H7 (cell line): ENCODE measurements around the gene KIRREL2. TPM values are rescaled to one million over a fixed set of nuclear protein-coding genes. Genes with fewer than 3 reads are reported as not detected.
A peak's percentile ranks its signal among the peaks of the same experiment; 100 is the strongest.
"Not testable (repeated sequence)": the region's sequence is repeated elsewhere in the genome, so short reads cannot be mapped to it uniquely, and the experiment has no call there.

Experiments
- DNase-seq: peaks from one replicate; pipeline ENCODE4 v3.0.0; 2012
- H3K27me3 ChIP-seq: 2 replicates; pipeline ENCODE4 v1.6.0; 2011; ENCODE audit warnings: mild to moderate bottlenecking, low read length; ENCODE audit not compliant: control insufficient read depth, insufficient read depth
- H3K36me3 ChIP-seq: replicated peaks from 2 replicates; pipeline ENCODE4 v1.5.1; 2011; ENCODE audit warnings: low read length; ENCODE audit not compliant: control insufficient read depth, insufficient read depth
- H3K4me3 ChIP-seq: 2 replicates; pipeline ENCODE4 v1.5.1; 2011; ENCODE audit warnings: low read depth, mild to moderate bottlenecking, control low read depth, low read length, moderate library complexity; ENCODE audit not compliant: insufficient read depth
- total RNA-seq: library from RNA; depleted of rRNA; stranded (reverse); fragments of >200 nt; shearing (Covaris generic); gene quantifications from 2 replicates; pipeline ENCODE4 v1.2.3, GENCODE V29; 2014

The KIRREL2 gene
- total RNA-seq, 1 experiment from 2014 or later, result 0.55 TPM

DNA sequence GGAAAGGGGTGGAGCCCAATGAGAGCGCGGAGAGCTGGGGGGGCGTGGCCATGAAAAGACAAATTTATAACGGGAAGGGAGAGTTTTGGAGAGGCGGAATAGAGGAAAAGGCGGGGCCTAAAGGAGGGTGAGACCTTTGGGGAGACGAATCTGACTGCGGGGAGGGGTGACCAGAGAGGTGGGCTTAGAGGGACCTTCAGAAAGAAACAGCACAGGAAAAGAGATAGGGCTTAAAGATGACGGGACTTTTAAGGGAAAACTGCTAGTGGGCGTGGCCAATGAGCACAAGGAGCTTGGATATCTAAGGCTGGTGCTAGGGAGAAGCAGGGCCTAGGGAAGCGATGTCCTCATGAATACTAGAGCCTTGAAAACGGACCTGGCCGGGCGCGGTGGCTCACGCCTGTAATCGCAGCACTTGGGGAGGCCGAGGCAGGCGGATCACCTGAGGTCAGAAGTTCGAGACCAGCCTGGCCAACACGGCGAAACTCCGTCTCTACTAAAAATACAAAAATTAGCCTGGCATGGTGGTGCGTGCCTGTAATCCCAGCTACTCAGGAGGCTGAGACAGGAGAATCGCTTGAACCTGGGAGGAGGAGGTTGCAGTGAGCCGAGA is 13.5 kb downstream of the KIRREL2 start:
- H3K36me3 ChIP-seq, result not testable (repeated sequence)
- Histone ChIP-seq H3K27me3 (peaks cover 33% of the 10 kb centered on the region), H3K4me3 (peak overlapping the region; percentile 47)
- DNase-seq, result peak; percentile 91

DNA sequence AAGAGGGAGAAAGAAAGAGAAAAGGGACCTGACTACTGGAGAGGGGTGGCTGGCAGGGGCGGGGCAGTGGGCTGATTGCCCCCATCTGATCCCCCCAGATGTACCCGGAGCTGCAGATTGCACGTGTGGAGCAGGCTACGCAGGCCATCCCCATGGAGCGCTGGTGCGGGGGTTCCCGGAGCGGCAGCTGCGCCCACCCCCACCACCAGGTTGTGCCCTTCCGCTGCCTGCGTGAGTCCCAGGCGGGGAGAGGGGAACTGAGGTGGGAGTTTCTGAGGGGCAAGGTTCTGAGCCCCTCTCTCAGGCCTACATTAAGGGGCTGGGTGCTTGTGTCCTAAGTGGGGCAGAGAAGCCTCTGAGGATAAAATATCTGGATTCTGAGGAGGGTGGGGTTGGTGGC is 14.1 kb downstream of the KIRREL2 start:
- no peaks in the 10 kb centered on the region for H3K36me3 ChIP-seq
- peak overlapping the region; percentile 10; the same call in 1 of the 2 replicates for H3K4me3 ChIP-seq
- H3K27me3 ChIP-seq, result peaks cover 27% of the 10 kb centered on the region
- DNase-seq, result peak; percentile 83

DNA sequence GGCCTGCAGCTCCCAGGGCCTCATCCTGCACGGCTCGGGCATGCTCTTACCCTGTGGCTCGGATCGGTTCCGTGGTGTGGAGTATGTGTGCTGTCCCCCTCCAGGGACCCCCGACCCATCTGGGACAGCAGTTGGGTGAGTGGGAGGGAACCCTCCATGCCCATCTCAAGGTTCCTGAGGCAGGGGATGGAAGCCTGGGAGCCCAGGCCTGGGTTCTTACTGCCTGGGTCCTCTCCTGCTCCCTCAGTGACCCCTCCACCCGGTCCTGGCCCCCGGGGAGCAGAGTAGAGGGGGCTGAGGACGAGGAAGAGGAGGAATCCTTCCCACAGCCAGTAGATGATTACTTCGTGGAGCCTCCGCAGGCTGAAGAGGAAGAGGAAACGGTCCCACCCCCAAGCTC is 14.9 kb downstream of the KIRREL2 start:
- no peak overlapping the region for H3K4me3 ChIP-seq
- no peaks in the 10 kb centered on the region; the same call in 1 of the 2 replicates for H3K36me3 ChIP-seq
- DNase-seq, result no peak
- peaks cover 21% of the 10 kb centered on the region for H3K27me3 ChIP-seq

DNA sequence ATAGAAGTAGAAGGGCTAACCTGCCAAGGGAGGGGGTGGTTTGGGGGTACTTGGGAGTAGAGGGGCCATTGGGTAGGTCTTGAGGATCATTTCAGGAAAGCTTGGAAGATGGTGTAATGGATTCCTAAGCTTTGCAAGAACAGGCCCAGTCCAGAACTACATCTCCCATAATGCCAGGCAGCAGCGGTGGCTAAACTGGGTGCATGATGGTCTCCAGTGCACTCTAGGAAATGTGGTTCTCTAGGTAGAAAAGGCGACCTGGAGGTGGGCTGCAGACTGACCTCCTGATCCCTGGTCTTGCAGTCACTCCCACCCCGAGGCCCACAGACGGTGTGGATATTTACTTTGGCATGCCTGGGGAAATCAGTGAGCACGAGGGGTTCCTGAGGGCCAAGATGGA is 15.5 kb downstream of the KIRREL2 start:
- Histone ChIP-seq H3K4me3 (no peak overlapping the region), H3K36me3 (no peaks in the 10 kb centered on the region; the same call in 1 of the 2 replicates), H3K27me3 (peaks cover 21% of the 10 kb centered on the region)
- DNase-seq, result peak; percentile 58

DNA sequence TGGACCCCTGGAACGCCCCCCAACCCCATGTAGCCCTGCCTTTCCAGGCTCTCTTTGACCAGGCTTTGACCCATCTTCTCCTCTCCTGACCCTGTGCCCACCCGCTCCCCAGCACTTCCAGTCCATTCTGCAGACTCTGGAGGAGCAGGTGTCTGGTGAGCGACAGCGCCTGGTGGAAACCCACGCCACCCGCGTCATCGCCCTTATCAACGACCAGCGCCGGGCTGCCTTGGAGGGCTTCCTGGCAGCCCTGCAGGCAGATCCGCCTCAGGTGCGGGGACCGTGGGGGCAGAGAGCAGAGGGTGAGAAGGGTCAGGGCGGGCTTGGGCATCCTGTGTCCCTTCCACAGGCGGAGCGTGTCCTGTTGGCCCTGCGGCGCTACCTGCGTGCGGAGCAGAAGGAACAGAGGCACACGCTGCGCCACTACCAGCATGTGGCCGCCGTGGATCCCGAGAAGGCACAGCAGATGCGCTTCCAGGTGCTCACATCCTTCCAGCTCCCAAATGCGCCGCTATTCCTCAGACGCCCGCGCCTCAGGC is 17.8 kb downstream of the KIRREL2 start:
- Histone ChIP-seq H3K36me3 (no peaks in the 10 kb centered on the region; the same call in 1 of the 2 replicates), H3K4me3 (no peak overlapping the region), H3K27me3 (peaks cover 13% of the 10 kb centered on the region; the same call in 1 of the 2 replicates)
- no peak for DNase-seq

DNA sequence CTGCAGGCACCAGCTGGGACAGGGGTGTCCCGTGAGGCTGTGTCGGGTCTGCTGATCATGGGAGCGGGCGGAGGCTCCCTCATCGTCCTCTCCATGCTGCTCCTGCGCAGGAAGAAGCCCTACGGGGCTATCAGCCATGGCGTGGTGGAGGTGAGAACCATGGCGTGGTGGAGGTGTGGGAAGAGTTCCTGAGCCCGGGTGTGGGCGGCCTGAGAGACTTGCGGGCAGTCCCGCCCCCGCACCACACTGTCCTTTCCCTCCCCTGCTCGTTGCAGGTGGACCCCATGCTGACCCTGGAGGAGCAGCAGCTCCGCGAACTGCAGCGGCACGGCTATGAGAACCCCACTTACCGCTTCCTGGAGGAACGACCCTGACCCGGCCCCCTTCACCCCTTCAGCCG is 22.4 kb downstream of the KIRREL2 start:
- DNase-seq, result peak; percentile 69
- H3K4me3 ChIP-seq, result no peak overlapping the region
- no peaks in the 10 kb centered on the region; the same call in 1 of the 2 replicates for H3K36me3 ChIP-seq
- H3K27me3 ChIP-seq, result peaks cover 13% of the 10 kb centered on the region; the same call in 1 of the 2 replicates

DNA sequence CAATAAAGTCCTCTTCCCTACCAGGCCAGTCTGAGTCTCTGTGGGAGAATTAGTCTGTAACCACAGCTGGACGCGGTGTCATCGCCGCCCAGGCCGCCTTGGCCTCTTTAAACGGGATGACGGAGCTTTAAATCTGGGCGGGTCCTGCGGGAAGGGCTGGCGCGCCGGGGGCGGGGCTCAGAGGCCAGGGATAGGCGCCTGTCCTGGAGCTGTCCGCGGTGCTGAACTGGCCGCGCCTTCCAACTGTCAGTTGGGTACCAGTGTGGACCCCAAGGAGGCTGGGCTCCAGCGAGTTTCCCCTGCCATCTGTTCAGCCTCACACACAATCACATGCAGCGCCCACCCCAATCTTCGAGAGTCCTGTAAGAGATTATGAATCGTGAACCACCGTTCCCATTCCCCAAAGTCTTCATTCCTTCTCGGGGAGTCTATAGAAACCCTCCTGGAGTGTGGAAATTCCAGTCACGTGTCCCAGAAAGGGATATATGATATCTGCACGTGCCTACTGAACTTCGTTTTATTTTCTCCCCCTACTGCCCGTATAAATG is 23.1 kb downstream of the KIRREL2 start:
- H3K36me3 ChIP-seq, result no peaks in the 10 kb centered on the region; the same call in 1 of the 2 replicates
- peak; percentile 96 for DNase-seq
- H3K4me3 ChIP-seq, result no peak overlapping the region
- H3K27me3 ChIP-seq, result peaks cover 13% of the 10 kb centered on the region; the same call in 1 of the 2 replicates

DNA sequence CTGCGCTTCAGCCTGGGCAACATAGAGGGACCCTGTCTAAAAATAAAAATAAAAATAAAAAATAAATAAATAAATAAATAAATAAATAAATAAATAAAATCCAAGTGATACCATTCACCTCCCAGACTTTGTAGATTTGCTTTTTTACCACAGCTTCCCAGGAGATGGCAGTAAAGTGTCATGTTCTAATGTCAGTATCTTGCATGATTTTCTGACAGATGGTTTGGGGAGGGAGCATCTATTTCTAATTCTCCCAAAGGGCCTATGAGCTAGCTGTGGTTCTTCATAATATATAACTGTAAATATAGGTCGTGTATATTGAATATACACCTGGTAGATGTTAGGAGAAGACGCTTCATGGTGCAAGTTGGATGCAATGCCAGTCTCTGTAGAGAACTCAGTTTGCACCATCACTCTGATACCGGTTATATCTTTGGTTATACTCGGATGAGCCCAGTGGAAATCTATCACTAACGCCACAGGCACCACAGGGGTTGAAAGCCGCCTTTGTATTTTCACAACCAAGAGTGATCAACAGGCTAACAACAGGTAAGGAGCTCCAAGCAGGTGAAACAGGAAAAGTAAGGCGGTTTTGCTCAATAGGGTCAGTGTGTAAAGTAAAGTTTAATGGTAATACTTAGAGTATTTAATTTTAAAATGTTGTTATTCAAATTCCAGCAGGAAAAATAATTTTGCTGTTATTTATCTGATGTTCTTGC is 25.6 kb downstream of the KIRREL2 start:
- Histone ChIP-seq H3K4me3 (no peak overlapping the region), H3K36me3 (no peaks in the 10 kb centered on the region), H3K27me3 (peaks cover 11% of the 10 kb centered on the region; the same call in 1 of the 2 replicates)
- DNase-seq, result peak; percentile 72

DNA sequence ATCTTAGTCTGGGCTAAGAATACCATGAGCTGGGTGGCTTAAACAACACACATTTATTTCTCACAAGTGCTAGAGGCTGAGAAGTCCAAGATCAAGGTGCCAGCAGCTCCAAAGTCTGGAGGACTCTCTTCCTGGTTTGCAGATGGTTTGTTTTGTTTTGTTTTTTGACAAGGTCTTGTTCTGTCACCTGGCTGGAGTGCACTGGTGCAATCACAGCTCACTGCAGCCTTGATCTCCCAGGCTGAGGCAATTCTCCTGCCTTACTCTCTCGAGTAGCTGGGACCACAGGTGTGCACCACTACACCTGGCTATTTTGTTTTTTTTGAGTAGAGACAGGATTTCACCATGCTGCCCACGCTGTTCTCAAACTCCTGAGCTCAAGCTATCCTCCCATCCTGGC is 27.2 kb downstream of the KIRREL2 start:
- H3K36me3 ChIP-seq, result peaks cover 6% of the 10 kb centered on the region
- no peak for DNase-seq
- H3K27me3 ChIP-seq, result peaks cover 5% of the 10 kb centered on the region; the same call in 1 of the 2 replicates
- H3K4me3 ChIP-seq, result no peak overlapping the region

DNA sequence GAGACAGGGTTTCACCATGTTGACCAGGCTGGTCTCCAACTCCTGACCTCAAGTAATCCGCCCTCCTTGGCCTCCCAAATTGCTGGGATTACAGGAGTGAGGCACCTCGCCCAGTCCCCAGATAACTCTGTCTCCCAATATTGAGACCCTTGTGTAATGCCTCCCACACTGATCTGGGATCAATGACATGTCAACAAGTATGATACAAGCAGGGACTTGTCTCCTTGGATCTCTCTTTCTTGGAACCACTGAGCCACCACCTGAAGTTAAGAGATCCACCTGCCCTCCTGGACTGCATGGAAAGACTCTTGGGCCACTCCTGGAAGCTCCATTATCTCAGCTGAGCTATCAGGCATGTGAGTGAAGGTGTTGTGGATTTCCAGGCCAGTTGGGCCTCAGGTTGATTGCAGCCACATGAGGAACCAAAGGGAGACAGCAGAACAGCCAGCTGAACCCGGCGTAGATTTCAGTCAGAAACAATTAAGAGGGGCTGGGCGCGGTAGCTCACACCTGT is 28.6 kb downstream of the KIRREL2 start:
- DNase-seq, result no peak
- Histone ChIP-seq H3K4me3 (no peak overlapping the region), H3K27me3 (no peaks in the 10 kb centered on the region; the same call in 1 of the 2 replicates)

DNA sequence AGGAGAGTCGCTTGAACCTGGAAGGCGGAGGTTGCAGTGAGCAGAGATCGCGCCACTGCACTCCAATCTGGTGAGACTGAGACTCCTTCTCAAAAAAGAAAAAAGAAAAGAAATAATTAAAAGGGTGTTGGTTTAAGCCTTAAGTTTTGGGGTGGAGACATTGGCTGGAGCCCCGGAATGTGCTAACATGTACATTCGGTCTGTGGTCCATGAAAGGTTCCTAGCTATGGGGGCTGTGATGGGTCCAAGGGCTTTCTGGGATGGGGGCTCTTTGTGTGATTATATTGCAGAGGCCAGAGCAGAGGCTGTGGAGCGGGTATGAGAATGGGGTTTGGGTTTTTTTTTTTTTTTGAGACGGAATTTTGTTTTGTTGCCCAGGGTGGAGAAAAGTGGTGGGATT is 29.2 kb downstream of the KIRREL2 start:
- DNase-seq, result no peak
- H3K4me3 ChIP-seq, result no peak overlapping the region
- H3K27me3 ChIP-seq, result no peaks in the 10 kb centered on the region; the same call in 1 of the 2 replicates

More for the DNA sequence above, 28.6 kb downstream of the KIRREL2 start:
- peaks cover 11% of the 10 kb centered on the region for H3K36me3 ChIP-seq

DNA sequence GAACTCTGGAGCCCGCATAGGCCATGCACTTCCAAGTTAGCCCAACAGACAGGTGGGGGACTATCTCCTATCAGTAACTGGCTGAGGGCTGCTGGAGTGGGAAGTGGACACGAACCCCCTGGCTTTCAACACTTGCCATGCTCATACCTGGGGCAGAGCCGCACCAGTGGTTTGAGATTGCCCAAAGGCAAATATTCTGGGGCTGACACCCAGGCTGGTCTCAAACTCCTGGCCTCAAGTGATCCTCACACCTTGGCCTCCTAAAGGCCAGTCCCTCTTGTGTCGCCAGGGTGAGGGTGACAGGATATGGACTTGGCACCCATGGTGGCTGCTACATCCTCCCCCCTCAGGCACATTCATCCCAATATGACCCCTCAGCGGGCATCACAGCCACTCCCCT is 30.5 kb downstream of the KIRREL2 start:
- Histone ChIP-seq H3K36me3 (peaks cover 12% of the 10 kb centered on the region), H3K4me3 (no peak overlapping the region), H3K27me3 (no peaks in the 10 kb centered on the region)
- DNase-seq, result no peak

More for the DNA sequence above, 29.2 kb downstream of the KIRREL2 start:
- H3K36me3 ChIP-seq, result peaks cover 11% of the 10 kb centered on the region

DNA sequence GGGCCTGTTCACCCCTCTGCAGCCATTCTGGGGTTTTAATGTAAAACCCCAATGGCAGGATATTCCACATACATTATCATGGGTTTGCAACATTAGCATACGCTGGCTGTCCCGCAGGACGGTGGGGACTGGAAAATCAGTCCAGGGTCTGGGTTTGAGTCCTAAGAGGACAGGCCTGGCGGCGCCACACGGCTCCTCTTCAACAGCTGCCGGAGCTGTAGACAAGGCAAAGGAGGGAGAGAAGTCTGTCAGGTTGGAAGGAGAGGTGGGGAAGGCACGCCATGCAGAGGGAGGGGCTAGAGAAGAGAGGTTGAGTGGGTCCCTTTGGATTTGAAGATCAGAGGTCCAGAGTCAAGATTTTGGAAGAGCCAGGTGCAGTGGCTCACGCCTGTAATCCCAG is 31.7 kb downstream of the KIRREL2 start:
- Histone ChIP-seq H3K36me3 (peaks cover 12% of the 10 kb centered on the region), H3K4me3 (no peak overlapping the region), H3K27me3 (no peaks in the 10 kb centered on the region)
- DNase-seq, result no peak

DNA sequence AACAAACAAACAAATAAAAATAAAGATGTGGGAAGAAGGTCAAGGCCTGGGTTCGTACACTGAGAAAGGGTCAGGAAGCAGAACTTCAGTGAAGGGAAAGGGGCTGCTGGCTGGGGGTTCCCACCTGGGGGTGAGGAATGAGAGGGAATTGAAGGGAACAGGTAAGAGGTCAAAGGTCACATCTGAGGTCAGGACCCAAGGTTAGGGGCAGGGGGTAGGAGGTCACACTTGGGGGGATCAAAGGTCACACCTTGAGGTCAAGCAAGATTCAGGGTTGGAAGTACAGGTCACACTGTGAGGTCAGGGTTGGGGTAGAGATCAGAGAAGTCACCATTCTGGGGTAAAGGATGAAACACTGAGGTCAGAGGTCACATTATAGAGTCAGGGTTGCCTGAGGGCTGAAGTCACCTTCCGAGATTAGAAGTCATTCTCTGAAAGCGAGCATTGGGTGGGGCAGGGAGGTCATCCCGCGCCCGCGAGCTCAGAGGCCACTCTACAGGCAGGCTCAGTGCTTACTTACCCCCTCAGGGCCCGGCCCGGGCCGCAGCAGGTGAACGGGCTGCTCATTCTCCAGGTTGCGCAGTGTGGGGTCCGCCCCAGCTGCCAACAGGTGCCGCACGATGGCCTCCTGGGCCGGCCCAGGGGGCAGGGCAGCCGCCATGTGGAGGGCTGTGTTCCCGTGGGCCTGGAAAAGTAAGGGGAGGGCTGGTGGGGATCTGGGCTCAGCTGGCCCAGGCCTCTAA is 32.8 kb downstream of the KIRREL2 start:
- Histone ChIP-seq H3K36me3 (peaks cover 17% of the 10 kb centered on the region), H3K4me3 (no peak overlapping the region), H3K27me3 (no peaks in the 10 kb centered on the region)
- peak; percentile 29 for DNase-seq
